HUES64 (cell line): Measurements from ENCODE around the gene FITM2.
"Not testable (repeated sequence)": the region's sequence is repeated elsewhere in the genome, so short reads cannot be mapped to it uniquely, and the experiment has no call there.

ENCODE experiments used
- H3K27ac ChIP-seq: 2 replicates; pipeline ENCODE4 v1.7.0; 2013; ENCODE audit warnings: low read depth, low read length, inconsistent platforms
- H3K27me3 ChIP-seq: 2 replicates; pipeline ENCODE4 v1.6.1; 2013; ENCODE audit warnings: mild to moderate bottlenecking, low read length; ENCODE audit not compliant: insufficient read depth
- H3K36me3 ChIP-seq: 2 replicates; pipeline ENCODE4 v1.6.1; 2013; ENCODE audit warnings: mild to moderate bottlenecking, low read length; ENCODE audit not compliant: insufficient read depth
- H3K4me1 ChIP-seq: 2 replicates; pipeline ENCODE4 v1.6.1; 2013; ENCODE audit warnings: mild to moderate bottlenecking, low read length, moderate library complexity; ENCODE audit not compliant: insufficient read depth
- H3K4me3 ChIP-seq: 2 replicates; pipeline ENCODE4 v1.5.1; 2013; ENCODE audit warnings: mild to moderate bottlenecking, low read length, moderate library complexity
- H3K9ac ChIP-seq: 2 replicates; pipeline ENCODE4 v1.6.1; 2013; ENCODE audit warnings: mild to moderate bottlenecking, low read depth, low read length
- H3K9me3 ChIP-seq: 2 replicates; pipeline ENCODE4 v1.6.1; 2013; ENCODE audit warnings: low read depth, low read length; ENCODE audit not compliant: insufficient read depth
- WGBS: fragments of 150-250, 120-280 bp; methylation state at CpG from one replicate; pipeline ENCODE4 v1.1.7; 2013; ENCODE audit warnings: missing lambda C conversion rate; 5-methylcytosine and 5-hydroxymethylcytosine counted together

The FITM2 gene

GRCh38 chr20:44302026-44302669 is 8.9 kb downstream of the FITM2 start:
- Histone ChIP-seq H3K27ac (no peak overlapping the region), H3K4me3 (no peak overlapping the region), H3K9ac (no peak overlapping the region), H3K27me3 (no peaks in the 10 kb centered on the region), H3K9me3 (no peaks in the 10 kb centered on the region), H3K4me1 (no peaks in the 10 kb centered on the region), H3K36me3 (no peaks in the 10 kb centered on the region)
- 78% methylated on average over 5 of the region's 5 CpGs for WGBS

GRCh38 chr20:44301285-44301684 is 9.7 kb downstream of the FITM2 start:
- Histone ChIP-seq H3K9me3 (no peaks in the 10 kb centered on the region), H3K9ac (no peak overlapping the region), H3K4me1 (no peaks in the 10 kb centered on the region), H3K27ac (no peak overlapping the region), H3K27me3 (no peaks in the 10 kb centered on the region), H3K4me3 (no peak overlapping the region), H3K36me3 (no peaks in the 10 kb centered on the region)

- H3K9ac ChIP-seq, H3K36me3 ChIP-seq, H3K9me3 ChIP-seq, H3K27ac ChIP-seq, H3K27me3 ChIP-seq, H3K4me1 ChIP-seq, H3K4me3 ChIP-seq: not testable (repeated sequence)
- 96% methylated on average over 42 of the region's 42 CpGs for WGBS
Measured at GRCh38 chr20:44299011-44299535, 11.9 kb downstream of the FITM2 start.

GRCh38 chr20:44297721-44298120 is 13.3 kb downstream of the FITM2 start:
- no peak overlapping the region for H3K4me3 ChIP-seq
- 90% methylated on average over 4 of the region's 4 CpGs for WGBS
- no peak overlapping the region for H3K27ac ChIP-seq
- no peaks in the 10 kb centered on the region for H3K9me3 ChIP-seq
- H3K9ac ChIP-seq = no peak overlapping the region
- H3K4me1 ChIP-seq = no peaks in the 10 kb centered on the region
- H3K27me3 ChIP-seq = no peaks in the 10 kb centered on the region
- no peaks in the 10 kb centered on the region for H3K36me3 ChIP-seq

GRCh38 chr20:44296011-44296410 is 15.0 kb downstream of the FITM2 start:
- Histone ChIP-seq H3K27ac (no peak overlapping the region), H3K9me3 (no peaks in the 10 kb centered on the region), H3K9ac (no peak overlapping the region), H3K27me3 (no peaks in the 10 kb centered on the region), H3K36me3 (no peaks in the 10 kb centered on the region), H3K4me1 (no peaks in the 10 kb centered on the region), H3K4me3 (no peak overlapping the region)
- WGBS = 83% methylated on average over 6 of the region's 7 CpGs

GRCh38 chr20:44291754-44292153 is 19.2 kb downstream of the FITM2 start:
- no peaks in the 10 kb centered on the region for H3K4me1 ChIP-seq
- no peaks in the 10 kb centered on the region for H3K27me3 ChIP-seq
- H3K9me3 ChIP-seq = no peaks in the 10 kb centered on the region; the same call in 1 of the 2 replicates
- H3K4me3 ChIP-seq = no peak overlapping the region
- H3K36me3 ChIP-seq = no peaks in the 10 kb centered on the region
- H3K9ac ChIP-seq = no peak overlapping the region
- H3K27ac ChIP-seq = no peak overlapping the region
- 93% methylated on average over 7 of the region's 7 CpGs for WGBS

- H3K9ac ChIP-seq = no peak overlapping the region
- no peak overlapping the region for H3K27ac ChIP-seq
- no peaks in the 10 kb centered on the region; the same call in 1 of the 2 replicates for H3K9me3 ChIP-seq
- 96% methylated on average over 3 of the region's 3 CpGs for WGBS
- no peaks in the 10 kb centered on the region for H3K36me3 ChIP-seq
- no peak overlapping the region for H3K4me3 ChIP-seq
- H3K27me3 ChIP-seq = no peaks in the 10 kb centered on the region
- H3K4me1 ChIP-seq = no peaks in the 10 kb centered on the region
Measured at GRCh38 chr20:44288252-44288651, 22.8 kb downstream of the FITM2 start.

- no peak overlapping the region for H3K4me3 ChIP-seq
- H3K9ac ChIP-seq = no peak overlapping the region
- no peak overlapping the region for H3K27ac ChIP-seq
- no peaks in the 10 kb centered on the region for H3K27me3 ChIP-seq
- 81% methylated on average over 5 of the region's 5 CpGs for WGBS
- H3K4me1 ChIP-seq = no peaks in the 10 kb centered on the region
- no peaks in the 10 kb centered on the region; the same call in 1 of the 2 replicates for H3K9me3 ChIP-seq
- H3K36me3 ChIP-seq = no peaks in the 10 kb centered on the region
Measured at GRCh38 chr20:44287272-44288097, 23.5 kb downstream of the FITM2 start.

GRCh38 chr20:44284032-44284431 is 27.0 kb downstream of the FITM2 start:
- Histone ChIP-seq H3K9me3 (no peaks in the 10 kb centered on the region; the same call in 1 of the 2 replicates), H3K4me1 (no peaks in the 10 kb centered on the region), H3K36me3 (no peaks in the 10 kb centered on the region), H3K27me3 (no peaks in the 10 kb centered on the region), H3K9ac (no peak overlapping the region), H3K27ac (no peak overlapping the region), H3K4me3 (no peak overlapping the region)
- 92% methylated on average over 1 of the region's 1 CpG for WGBS

- Histone ChIP-seq H3K27me3 (no peaks in the 10 kb centered on the region), H3K27ac (no peak overlapping the region), H3K4me1 (no peaks in the 10 kb centered on the region), H3K9me3 (no peaks in the 10 kb centered on the region), H3K4me3 (no peak overlapping the region), H3K9ac (no peak overlapping the region), H3K36me3 (no peaks in the 10 kb centered on the region)
- 84% methylated on average over 3 of the region's 3 CpGs for WGBS
Measured at GRCh38 chr20:44282192-44282591, 28.8 kb downstream of the FITM2 start.

GRCh38 chr20:44280387-44280786 is 30.6 kb downstream of the FITM2 start:
- WGBS = 85% methylated on average over 1 of the region's 2 CpGs

More at GRCh38 chr20:44280387-44280786, 30.6 kb downstream of the FITM2 start:
- H3K9me3 ChIP-seq = no peaks in the 10 kb centered on the region
- no peaks in the 10 kb centered on the region for H3K27me3 ChIP-seq
- H3K4me3 ChIP-seq = no peak overlapping the region
- H3K36me3 ChIP-seq = no peaks in the 10 kb centered on the region
- H3K27ac ChIP-seq = no peak overlapping the region
- H3K4me1 ChIP-seq = no peaks in the 10 kb centered on the region
- no peak overlapping the region for H3K9ac ChIP-seq
